Thyroid gland (tissue), 4 donors: ENCODE data around the gene TERC.

Experiments
- CTCF ChIP-seq, 6 experiments: fragments of 200-600 bp in 3 of 6; fragments of 450-650 bp in 3 of 6; sonication (generic) in 3 of 6; IDR thresholded peaks; one replicate each; pipeline ENCODE4 v1.5.1; 2016 to 2019; ENCODE audit warnings: antibody characterized with exemption in 6 of 6, mild to moderate bottlenecking in 2 of 6, inconsistent platforms in 1 of 6, moderate library complexity in 1 of 6
- POLR2A ChIP-seq, 2 donors: fragments of 450-650 bp; IDR thresholded peaks; one replicate each; pipeline ENCODE4 v1.6.1; 2017; ENCODE audit warnings: antibody characterized with exemption in 2 of 2, mild to moderate bottlenecking in 2 of 2, moderate library complexity in 1 of 2

DNA sequence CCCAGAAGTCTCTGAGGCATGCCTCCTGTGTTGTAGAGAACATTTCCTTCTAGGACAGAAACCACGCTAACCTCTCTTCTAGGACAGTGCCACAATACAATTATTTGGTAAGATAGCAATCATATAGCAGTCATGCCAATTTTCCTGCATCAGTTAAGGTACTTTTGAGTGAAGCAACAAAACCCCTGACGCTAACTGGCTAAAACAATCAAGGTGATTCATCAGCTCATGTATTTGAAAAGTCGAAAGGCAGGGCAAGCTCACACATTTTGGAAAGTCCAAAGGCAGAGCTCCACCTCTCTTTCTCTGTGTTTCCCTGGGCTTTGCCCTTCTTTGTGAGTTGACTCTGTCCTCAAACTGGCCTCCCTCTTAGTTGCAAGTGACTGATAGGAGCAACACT, 10.1 kb downstream of the TERC start:
- TF ChIP-seq CTCF (IDR thresholded peaks at IDR 0.05) (no peak), POLR2A (IDR thresholded peaks at IDR 0.05) (no peak)
